ENCODE measurements around the gene BRD1. TPM values are rescaled to one million over a fixed set of nuclear protein-coding genes. Genes with fewer than 3 reads are reported as not detected.

The BRD1 gene
- total and polyA plus RNA-seq, 9 donors: 13.6 to 45.6 (median 35.8) TPM

- peaks cover 0 to 4% of the 10 kb centered on the region in 2 donors for H3K9me3 ChIP-seq
These were observed 42.4 kb upstream of the BRD1 start for GRCh38 chr22:49869845-49870712.

GRCh38 chr22:49869086-49869830 is 41.6 kb upstream of the BRD1 start:
- TF ChIP-seq POLR2A (IDR thresholded peaks at IDR 0.05) (no peak), CTCF (IDR thresholded peaks at IDR 0.05) (no peak), EP300 (IDR thresholded peaks at IDR 0.05) (no peak)
- peaks cover 0 to 4% of the 10 kb centered on the region in 2 donors for H3K9me3 ChIP-seq
- no peaks in the 10 kb centered on the region for H3K27me3 ChIP-seq
- 89 to 94% (median 90%) methylated on average over 17 of the region's 17 CpGs for WGBS, 3 donors
- intact Hi-C loops (cut with DNase I): no loop called here
- no peak overlapping the region for H3K4me3 ChIP-seq
- H3K4me1 ChIP-seq (ENCODE audit: insufficient read depth): no peaks in the 10 kb centered on the region
- no peak for DNase-seq
- H3K36me3 ChIP-seq: no peaks in the 10 kb centered on the region
- no peak overlapping the region for H3K27ac ChIP-seq

More at GRCh38 chr22:49869845-49870712, 42.4 kb upstream of the BRD1 start:
- H3K27me3 ChIP-seq: no peaks in the 10 kb centered on the region
- DNase-seq: no peak
- no peak overlapping the region for H3K27ac ChIP-seq
- H3K4me3 ChIP-seq: no peak overlapping the region
- TF ChIP-seq CTCF (IDR thresholded peaks at IDR 0.05) (no peak), EP300 (IDR thresholded peaks at IDR 0.05) (no peak), POLR2A (IDR thresholded peaks at IDR 0.05) (no peak)
- intact Hi-C loops (cut with DNase I): no loop called here
- WGBS, 3 donors: 89 to 94% (median 90%) methylated on average over 14 of the region's 14 CpGs
- no peaks in the 10 kb centered on the region for H3K4me1 ChIP-seq (ENCODE audit: insufficient read depth)
- no peaks in the 10 kb centered on the region for H3K36me3 ChIP-seq

GRCh38 chr22:49867303-49868265 is 39.9 kb upstream of the BRD1 start:
- intact Hi-C loops (cut with DNase I): no loop called here
- Histone ChIP-seq H3K9me3 (peaks cover 0 to 4% of the 10 kb centered on the region in 2 donors), H3K4me3 (no peak overlapping the region), H3K36me3 (no peaks in the 10 kb centered on the region), H3K27ac (no peak overlapping the region), H3K4me1 (ENCODE audit: insufficient read depth) (no peaks in the 10 kb centered on the region), H3K27me3 (no peaks in the 10 kb centered on the region)
- no peak for DNase-seq
- WGBS, 3 donors: 95 to 96% (median 96%) methylated on average over 18 of the region's 18 CpGs
- TF ChIP-seq POLR2A (IDR thresholded peaks at IDR 0.05) (no peak), CTCF (IDR thresholded peaks at IDR 0.05) (no peak), EP300 (IDR thresholded peaks at IDR 0.05) (no peak)

GRCh38 chr22:49866646-49867045 is 39.0 kb upstream of the BRD1 start:
- intact Hi-C loops (cut with DNase I): no loop called here
- Histone ChIP-seq H3K4me3 (no peak overlapping the region), H3K36me3 (no peaks in the 10 kb centered on the region), H3K9me3 (peaks cover 0 to 4% of the 10 kb centered on the region in 2 donors), H3K27me3 (no peaks in the 10 kb centered on the region), H3K4me1 (ENCODE audit: insufficient read depth) (no peaks in the 10 kb centered on the region), H3K27ac (no peak overlapping the region)
- no peak for DNase-seq
- TF ChIP-seq EP300 (IDR thresholded peaks at IDR 0.05): no peak
- no peak for TF ChIP-seq POLR2A (IDR thresholded peaks at IDR 0.05)
- TF ChIP-seq CTCF (IDR thresholded peaks at IDR 0.05): no peak
- 93 to 95% (median 93%) methylated on average over 8 of the region's 8 CpGs for WGBS, 3 donors
